HG03460 (cell line): ENCODE measurements around the gene ATM.
"Not testable (repeated sequence)": the region's sequence is repeated elsewhere in the genome, so short reads cannot be mapped to it uniquely, and the experiment has no call there.

ENCODE experiments used
- ATAC-seq: cut with Tn5 transposase; IDR thresholded peaks from one replicate; pipeline ENCODE4 v1.9.1; 2021; ENCODE audit not compliant: unreplicated experiment

ATM gene

GRCh38 chr11:108346451-108346850, 123.6 kb downstream of the ATM start:
- no peak for ATAC-seq

DNA sequence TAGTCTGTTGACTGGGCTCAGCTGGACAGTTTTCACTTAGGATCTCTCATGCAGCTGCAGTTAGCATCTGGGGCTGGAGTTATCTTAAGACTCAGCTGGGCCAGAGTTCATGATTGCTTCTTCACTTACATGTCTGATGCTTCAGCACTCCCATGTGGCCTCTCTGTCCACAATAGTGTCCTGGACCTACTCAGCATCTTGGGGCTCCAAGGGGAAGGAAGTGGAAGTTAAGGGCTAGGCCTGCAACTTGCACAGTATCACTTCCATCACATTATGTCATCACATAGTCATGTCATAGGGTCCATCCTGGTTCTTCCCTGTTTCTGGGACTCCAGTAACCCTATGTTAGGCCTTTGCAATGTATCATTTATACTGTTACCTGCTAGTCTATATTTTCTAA, 128.6 kb downstream of the ATM start:
- no peak for ATAC-seq

- no peak for ATAC-seq
Measured at GRCh38 chr11:108364159-108364558, 141.3 kb downstream of the ATM start.

- ATAC-seq = no peak
Measured at GRCh38 chr11:108368134-108368533, 145.3 kb downstream of the ATM start.

GRCh38 chr11:108369064-108369463, 146.2 kb downstream of the ATM start:
- ATAC-seq = no peak

- no peak for ATAC-seq
Measured at GRCh38 chr11:108370315-108370714, 147.4 kb downstream of the ATM start.

DNA sequence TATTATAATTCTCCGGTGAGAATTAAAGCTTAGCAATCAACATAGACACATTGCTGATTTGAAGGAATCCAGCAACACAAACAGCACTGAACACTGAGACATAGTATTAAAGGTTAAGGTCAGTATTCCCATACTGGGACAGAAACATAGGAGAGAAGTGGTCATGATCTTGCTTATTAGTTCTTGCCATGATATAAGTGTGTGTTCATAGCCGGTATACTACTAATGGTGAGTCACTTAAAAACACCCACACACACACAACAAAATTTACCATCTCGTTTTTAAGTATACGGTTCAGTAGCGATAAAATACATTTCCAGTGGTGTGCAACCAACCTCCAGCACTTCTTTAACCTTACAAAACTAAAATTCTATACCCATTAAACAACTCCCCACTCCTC, 148.1 kb downstream of the ATM start:
- ATAC-seq = no peak

- ATAC-seq = not testable (repeated sequence)
Measured at GRCh38 chr11:108373505-108373904, 150.6 kb downstream of the ATM start.

GRCh38 chr11:108388576-108388975, 165.7 kb downstream of the ATM start:
- ATAC-seq = no peak

- ATAC-seq = no peak
Measured at GRCh38 chr11:108392353-108392752, 169.5 kb downstream of the ATM start.

GRCh38 chr11:108393046-108393445, 170.2 kb downstream of the ATM start:
- no peak for ATAC-seq

GRCh38 chr11:108394744-108395284, 171.9 kb downstream of the ATM start:
- no peak for ATAC-seq

- not testable (repeated sequence) for ATAC-seq
Measured at GRCh38 chr11:108396672-108397071, 173.8 kb downstream of the ATM start.

DNA sequence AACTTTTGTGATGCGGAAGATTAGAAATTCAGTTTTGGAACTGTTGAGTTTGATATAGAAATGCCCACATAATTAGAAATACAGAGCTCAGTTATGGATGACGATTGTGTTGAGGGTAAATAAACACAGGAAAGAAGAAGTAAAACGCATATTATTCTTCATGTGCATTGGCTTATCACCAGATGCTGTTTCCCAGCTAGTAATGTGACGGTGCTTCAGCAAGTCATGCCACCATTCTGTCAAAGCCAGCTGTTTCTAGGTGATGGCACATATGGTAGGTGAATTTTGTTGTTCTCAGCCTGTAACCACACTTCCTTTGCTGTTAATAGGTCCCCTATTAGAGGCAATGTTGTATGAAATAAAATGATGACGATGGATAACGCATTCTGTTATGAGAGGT, 175.6 kb downstream of the ATM start:
- no peak for ATAC-seq

DNA sequence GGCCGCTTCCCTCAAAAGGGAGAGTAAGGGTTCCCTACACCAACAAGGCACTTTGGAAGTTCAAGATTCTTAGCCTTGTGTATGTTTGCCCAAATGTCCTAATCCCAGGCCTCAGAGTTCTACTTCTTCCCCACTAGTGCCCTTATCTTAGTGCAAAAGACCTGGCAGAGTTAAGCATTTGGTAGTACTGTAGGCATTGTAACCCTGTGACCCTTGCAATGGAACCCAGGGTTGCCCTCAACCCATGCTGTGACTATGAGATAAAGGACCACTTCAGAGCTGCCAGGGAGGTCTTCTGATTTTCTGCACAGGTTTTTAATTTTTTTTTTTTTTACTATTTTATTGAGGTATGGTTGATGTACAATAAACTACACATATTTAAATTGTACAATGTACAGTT, 179.4 kb downstream of the ATM start:
- no peak for ATAC-seq

DNA sequence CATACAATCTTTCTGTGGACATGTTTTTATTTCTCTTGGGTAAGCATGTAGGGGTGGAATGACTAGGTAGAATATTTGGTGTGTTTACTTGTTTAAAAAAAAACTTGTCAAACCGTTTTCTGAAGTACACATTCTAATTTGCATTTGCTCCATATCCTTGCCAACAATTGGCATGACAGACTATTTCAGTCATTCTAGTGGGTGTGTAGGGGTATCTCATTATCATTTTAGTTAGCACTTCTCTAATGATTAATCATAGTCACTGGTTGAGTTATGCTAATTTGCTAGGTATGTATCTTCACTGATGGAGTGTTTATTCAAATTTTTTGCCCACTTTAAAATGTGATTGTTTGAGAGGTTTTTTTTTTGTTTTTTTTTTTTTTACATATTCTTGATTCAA, 180.2 kb downstream of the ATM start:
- no peak for ATAC-seq

DNA sequence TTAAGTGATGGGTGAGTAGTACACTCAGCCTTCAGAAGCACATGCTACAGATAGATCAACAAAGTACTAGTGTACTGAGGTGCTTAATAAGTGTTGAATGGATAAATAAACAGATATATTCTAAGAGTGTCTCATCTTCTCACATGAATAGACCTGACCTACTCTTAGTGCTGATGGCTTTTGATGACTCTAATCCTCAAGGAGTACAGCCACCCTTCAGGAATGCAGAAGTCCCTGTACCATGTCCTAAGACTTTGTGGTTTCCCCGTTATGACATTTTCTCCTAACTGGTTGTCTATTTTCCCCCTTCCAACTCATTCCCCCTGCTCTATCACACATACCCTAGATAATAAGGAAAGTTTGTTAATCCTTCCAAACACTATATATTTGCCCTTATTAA, 182.8 kb downstream of the ATM start:
- ATAC-seq = no peak

DNA sequence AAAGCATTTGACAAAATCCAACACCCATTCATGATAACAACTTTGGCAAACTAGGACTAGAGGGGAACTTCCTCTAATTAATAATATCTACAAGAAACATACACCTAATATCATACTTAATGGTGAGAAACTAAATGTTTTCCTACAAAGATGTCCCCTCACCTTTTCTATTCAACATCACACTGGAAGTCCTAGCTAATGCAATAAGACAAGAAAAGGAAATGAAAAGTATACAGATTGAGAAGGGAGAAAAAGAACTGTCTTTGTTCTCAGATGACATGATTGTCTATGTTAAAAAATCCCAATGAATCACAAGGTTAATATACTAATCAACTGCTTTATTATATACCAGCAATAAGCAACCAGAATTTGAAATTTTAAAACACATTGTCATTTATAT, 192.1 kb downstream of the ATM start:
- no peak for ATAC-seq

GRCh38 chr11:108417551-108417950, 194.7 kb downstream of the ATM start:
- ATAC-seq = not testable (repeated sequence)
